NCI-H187 (cell line): Measurements from ENCODE around the gene ABHD2.
"Not testable (repeated sequence)": the region's sequence is repeated elsewhere in the genome, so short reads cannot be mapped to it uniquely, and the experiment has no call there.

Experiments used
- DNase-seq, 2 experiments: peaks; one replicate each; lab custom pipeline; 2025; lab: John Stamatoyannopoulos, UW

The ABHD2 gene

DNA sequence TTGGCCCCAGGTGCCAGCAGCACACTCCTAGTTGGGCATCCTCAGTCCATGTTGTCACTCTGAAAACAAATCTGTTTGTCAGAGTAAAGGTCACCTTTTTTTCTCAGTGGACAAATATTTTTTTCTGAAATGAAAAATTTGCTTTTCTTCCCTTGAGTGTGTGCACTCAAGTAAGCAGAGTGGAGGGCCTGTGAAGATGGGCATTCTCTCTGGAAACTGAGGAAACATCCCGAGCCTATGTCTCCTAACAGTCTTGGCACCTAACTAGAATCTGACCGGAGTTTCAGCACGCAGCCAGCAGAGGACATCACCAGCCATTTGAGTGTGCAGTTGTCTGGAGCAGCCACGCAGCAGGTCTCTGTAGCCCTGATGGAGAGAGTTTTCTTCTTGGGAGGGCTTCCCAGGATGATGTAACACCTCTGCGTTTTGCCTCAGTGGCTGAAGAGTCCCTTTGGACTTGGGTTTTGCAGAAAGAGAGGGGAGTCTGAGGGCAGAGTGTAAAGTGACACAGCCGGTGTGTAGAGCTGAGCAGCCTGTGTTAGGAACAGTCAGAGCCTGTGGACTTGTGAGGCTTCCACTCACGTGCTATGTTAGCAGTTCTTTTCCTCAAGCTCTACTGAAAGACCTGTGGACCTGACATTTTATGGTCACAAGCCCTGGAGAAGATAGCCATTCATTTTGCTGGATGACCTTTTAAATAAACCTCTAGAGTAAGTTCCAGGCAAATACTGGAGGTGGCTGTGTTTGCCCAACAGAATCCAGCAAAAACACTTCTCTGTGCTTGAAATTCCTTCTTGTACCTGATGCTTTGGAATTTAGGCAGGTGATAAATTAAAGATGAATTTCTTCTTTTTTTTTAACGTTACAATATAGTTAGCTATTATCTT lies 51.6 kb downstream of the ABHD2 start:
- DNase-seq: no peak

DNA sequence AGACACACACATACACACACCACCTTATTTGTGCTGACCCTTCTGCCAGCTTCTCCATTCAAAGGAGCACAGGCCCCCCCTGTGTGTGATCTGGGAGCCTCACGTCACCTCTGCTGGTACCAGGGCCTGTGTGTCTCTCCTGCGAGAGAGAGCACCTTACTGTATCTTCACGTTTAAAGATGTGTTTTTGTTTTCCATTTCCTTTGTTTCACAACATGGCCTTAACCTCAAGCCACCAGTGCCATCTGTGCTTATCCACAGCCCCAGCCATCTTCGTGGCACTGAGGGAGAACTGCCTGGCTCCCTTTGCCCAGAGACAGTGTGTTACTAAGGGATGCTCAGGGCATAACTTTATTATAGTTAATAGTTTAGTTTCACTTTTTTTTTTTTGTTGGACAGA lies 52.3 kb downstream of the ABHD2 start:
- DNase-seq: no peak

GRCh38 chr15:89141159-89141558 lies 52.9 kb downstream of the ABHD2 start:
- DNase-seq: not testable (repeated sequence)

DNA sequence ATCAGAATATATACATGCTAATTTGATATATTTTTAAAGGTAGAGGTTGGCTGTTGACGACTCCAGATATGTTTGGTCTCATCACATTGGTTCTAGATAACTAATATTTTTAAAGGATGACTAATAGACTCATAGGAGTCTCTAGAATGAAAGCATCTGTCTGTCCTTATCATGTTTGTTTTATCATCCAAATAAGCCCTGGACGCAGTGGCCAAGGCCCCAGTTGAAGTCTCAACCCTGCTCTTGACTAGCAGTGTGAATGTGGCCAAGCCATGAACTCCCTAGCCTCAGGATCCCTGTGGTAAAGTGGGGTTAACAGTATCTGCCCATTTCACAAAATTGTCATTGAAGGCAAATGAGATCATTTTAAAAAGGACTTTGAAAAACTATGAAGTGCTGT lies 53.6 kb downstream of the ABHD2 start:
- DNase-seq: no peak

DNA sequence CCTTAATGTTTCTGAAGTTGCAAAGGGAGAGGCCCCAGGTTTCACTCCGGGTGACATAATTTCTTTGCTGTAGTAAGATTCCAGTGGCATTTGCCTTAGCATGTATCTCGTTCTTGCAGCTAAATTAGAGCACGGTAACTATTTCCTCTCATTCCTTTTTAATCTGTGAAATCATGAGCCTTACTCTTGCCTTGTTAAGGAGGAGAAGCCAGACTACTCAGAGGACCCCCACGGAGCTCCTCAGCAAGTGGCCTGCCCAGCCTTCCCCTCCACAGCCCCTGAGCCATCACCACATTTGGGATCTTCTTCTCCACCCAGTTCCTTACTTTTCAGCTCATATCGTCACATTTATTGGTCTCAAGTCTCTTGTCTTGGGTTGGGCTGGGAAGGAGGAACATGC lies 54.2 kb downstream of the ABHD2 start:
- no peak for DNase-seq

GRCh38 chr15:89143503-89144162 lies 55.4 kb downstream of the ABHD2 start:
- DNase-seq: no peak

- DNase-seq: no peak
These were observed 56.2 kb downstream of the ABHD2 start for GRCh38 chr15:89144491-89144890.

GRCh38 chr15:89146366-89146765 lies 58.1 kb downstream of the ABHD2 start:
- DNase-seq: no peak

DNA sequence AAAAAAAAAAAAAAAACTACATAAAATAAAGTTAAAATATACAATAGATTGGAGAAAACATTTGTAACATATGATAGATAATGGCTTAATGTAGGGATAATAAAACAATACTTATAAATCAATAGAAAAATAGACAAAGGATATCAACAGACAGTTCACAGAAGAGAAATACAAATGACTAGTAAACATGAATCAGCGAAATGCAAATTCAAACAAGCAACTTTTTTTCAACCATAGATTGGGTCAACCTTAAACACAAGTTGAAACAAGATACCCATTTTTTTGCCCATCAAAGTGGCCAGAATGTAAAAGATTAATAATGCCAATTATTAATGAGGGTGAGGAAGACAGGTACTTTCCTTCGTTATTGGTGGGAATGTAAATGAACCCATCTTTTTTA lies 59.9 kb downstream of the ABHD2 start:
- no peak for DNase-seq

- no peak for DNase-seq
These were observed 61.3 kb downstream of the ABHD2 start for GRCh38 chr15:89149501-89150101.

DNA sequence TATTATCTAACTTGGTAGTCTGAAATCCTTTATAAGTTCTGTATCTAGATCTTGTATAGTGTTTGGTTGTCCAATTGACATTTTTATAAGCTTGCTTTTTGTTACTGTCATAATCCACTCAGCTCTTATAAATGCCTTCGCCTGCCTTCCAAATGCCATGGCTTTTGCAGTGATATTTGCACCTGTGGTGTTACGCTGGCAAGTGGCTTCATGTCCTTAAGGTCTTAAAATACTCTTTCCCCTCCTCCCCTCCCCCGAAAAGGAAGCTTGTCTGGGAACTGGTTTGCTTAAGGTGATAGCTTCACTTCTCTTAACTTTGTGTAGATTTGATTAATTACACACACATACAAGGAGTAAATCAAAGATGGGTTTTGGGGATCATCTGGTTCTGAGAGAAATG lies 62.0 kb downstream of the ABHD2 start:
- no peak for DNase-seq

DNA sequence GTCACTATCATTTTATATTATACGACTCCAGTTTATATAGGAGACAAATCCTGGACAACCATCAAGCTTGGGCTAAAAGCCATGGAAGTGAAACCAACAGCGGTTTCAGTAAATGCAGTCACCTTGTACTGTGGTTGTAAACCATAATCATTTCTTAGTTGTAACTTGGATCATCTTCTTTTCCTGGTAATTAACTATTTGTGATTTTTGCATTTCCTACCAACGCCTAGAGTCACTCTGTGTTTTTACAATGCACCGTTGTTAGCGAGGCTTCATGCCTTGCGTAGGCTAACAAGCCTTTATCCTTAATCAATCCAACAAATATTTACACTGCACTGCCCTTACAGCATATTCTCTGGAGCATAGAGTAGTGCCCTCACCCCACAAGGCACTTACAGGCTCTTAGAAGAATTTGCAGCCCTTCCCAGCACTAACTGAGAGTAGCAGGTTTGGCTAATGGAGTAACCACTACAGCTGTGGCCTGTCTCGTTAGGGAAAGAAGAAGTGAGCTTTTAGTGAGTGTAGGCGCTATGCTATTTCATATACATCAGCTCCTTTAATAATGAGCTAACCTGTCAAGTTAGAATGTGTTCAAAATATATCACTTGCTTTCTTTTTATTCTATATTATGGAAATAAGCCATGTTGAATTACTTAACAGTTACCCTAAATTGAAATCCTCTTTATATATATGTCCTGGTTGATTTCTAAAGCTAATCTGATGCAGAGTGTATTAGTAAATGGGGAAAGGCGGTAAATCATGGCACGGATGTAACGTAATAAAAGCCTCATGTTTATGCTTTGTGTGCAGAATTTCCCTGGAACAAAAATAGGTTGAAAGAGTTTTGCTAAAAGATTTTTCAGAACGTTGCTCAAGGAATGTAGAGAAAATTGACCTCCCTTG lies 62.8 kb downstream of the ABHD2 start:
- peak; percentile 70 to 83 for DNase-seq

DNA sequence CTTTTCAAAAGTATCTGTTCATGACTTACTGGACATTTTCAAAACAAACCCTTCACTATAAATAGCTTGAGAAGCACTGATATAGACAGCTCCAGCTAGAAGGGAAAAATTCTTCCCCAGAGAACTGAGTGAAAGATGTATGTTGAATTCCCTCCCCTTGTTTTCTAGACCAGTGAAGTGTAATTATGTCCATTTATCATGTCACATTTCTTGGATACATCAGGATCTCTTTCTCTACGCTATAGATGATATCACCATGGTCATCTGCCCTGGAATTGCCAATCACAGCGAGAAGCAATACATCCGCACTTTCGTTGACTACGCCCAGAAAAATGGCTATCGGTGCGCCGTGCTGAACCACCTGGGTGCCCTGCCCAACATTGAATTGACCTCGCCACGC lies 66.9 kb downstream of the ABHD2 start:
- no peak for DNase-seq

GRCh38 chr15:89155656-89156055 lies 67.4 kb downstream of the ABHD2 start:
- no peak for DNase-seq

GRCh38 chr15:89157061-89157460 lies 68.8 kb downstream of the ABHD2 start:
- DNase-seq: no peak

DNA sequence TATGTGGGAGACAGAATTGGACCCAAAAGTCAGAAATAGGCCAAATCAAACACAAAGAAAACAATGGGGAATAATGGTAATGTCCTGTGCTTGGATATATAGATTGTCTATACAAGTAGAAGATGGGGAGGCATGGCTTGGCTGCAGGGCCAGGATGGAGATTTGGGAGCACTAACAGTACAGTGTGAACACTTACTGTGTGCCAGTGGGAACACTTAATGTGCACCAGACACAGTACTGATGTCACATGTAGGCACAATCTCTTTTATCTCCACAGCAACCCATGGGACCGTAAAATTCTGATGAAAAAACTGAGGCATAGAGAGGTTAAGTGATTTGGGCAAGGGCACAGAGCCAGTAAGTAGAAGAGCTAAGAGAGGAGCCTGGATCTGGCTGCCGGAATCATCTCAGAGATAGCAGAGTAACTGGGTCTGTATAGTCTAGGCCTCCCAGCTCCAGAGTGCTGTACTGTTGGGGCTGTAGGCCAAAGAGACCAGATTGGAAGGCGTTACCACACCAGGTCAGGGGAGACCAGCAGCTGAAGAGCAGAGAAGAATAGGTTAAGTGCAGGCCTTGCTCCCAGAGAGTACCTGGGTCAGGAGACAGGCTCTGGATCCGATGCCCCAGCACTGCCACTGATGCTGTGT lies 69.8 kb downstream of the ABHD2 start:
- DNase-seq: no peak

- DNase-seq: no peak
These were observed 73.4 kb downstream of the ABHD2 start for GRCh38 chr15:89161666-89162065.

GRCh38 chr15:89163271-89164055 lies 75.2 kb downstream of the ABHD2 start:
- DNase-seq: no peak

DNA sequence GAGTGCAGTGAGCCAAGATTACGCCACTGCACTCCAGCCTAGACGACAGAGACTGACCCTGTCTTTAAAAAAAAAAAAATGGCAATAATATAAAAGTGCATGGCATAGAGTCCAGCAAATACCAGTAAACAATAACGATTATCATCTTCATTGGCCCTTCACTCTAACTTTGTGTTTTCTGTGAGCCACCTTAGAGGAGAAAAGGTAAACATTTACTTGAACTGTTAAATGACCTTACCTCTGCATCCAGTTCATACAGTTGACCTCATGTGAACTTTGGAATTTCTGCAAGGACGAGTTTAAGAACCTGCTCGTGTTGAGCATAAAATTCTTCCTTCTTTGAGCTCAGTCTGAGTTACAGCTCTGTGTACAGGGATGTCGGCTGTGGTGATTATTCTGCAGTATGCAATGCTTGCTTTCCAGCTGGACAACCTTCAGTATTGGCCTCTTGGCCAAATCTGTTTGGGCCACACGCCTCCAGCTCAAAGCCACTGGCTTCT lies 76.5 kb downstream of the ABHD2 start:
- DNase-seq: no peak

- DNase-seq: no peak
These were observed 77.4 kb downstream of the ABHD2 start for GRCh38 chr15:89165677-89166076.
